ENCODE measurements around the gene CCDC192. TPM values are rescaled to one million over a fixed set of nuclear protein-coding genes. Genes with fewer than 3 reads are reported as not detected.

The CCDC192 gene
- total RNA-seq, 3 donors from 2014 or later = 1.0 TPM; not detected in 2

GRCh38 chr5:127799293-127799905 lies 96.2 kb downstream of the CCDC192 start:
- TF ChIP-seq CTCF (IDR thresholded peaks at IDR 0.05) = no peak
- H3K4me3 ChIP-seq = no peak overlapping the region
- peaks cover 3% of the 10 kb centered on the region for H3K4me1 ChIP-seq (ENCODE audit: low read depth)
- DNase-seq (no peak), ATAC-seq (no peak)
- no peaks in the 10 kb centered on the region for H3K36me3 ChIP-seq (ENCODE audit: low read depth)
- intact Hi-C loops (cut with DNase I, micrococcal nuclease) = no loop called here
- H3K9me3 ChIP-seq = no peaks in the 10 kb centered on the region

GRCh38 chr5:127801751-127802476 lies 98.7 kb downstream of the CCDC192 start:
- TF ChIP-seq CTCF (IDR thresholded peaks at IDR 0.05) = no peak
- intact Hi-C loops (cut with DNase I, micrococcal nuclease) = no loop called here
- ATAC-seq = peak; percentile 51
- Histone ChIP-seq H3K4me3 (no peak overlapping the region), H3K9me3 (no peaks in the 10 kb centered on the region), H3K4me1 (ENCODE audit: low read depth) (peaks cover 3% of the 10 kb centered on the region), H3K36me3 (ENCODE audit: low read depth) (no peaks in the 10 kb centered on the region)
- no peak for DNase-seq

GRCh38 chr5:127802477-127802865 lies 99.3 kb downstream of the CCDC192 start:
- TF ChIP-seq CTCF (IDR thresholded peaks at IDR 0.05) = no peak
- ATAC-seq (no peak), DNase-seq (no peak)
- Histone ChIP-seq H3K36me3 (ENCODE audit: low read depth) (no peaks in the 10 kb centered on the region), H3K4me1 (ENCODE audit: low read depth) (peaks cover 3% of the 10 kb centered on the region), H3K4me3 (no peak overlapping the region), H3K9me3 (no peaks in the 10 kb centered on the region)
- intact Hi-C loops (cut with DNase I, micrococcal nuclease) = no loop called here

- H3K4me1 ChIP-seq (ENCODE audit: low read depth) = peaks cover 3% of the 10 kb centered on the region
- no peak for DNase-seq
- no peak for ATAC-seq
- no peaks in the 10 kb centered on the region for H3K9me3 ChIP-seq
- TF ChIP-seq CTCF (IDR thresholded peaks at IDR 0.05) = no peak
- no peaks in the 10 kb centered on the region for H3K36me3 ChIP-seq (ENCODE audit: low read depth)
- no peak overlapping the region for H3K4me3 ChIP-seq
- intact Hi-C loops (cut with DNase I, micrococcal nuclease) = no loop called here
Measured at GRCh38 chr5:127804886-127805426, 101.8 kb downstream of the CCDC192 start.

GRCh38 chr5:127805448-127805847 lies 102.3 kb downstream of the CCDC192 start:
- DNase-seq = no peak
- no peak for TF ChIP-seq CTCF (IDR thresholded peaks at IDR 0.05)
- Histone ChIP-seq H3K4me3 (no peak overlapping the region), H3K4me1 (ENCODE audit: low read depth) (peaks cover 3% of the 10 kb centered on the region), H3K36me3 (ENCODE audit: low read depth) (no peaks in the 10 kb centered on the region), H3K9me3 (no peaks in the 10 kb centered on the region)
- ATAC-seq = no peak
- intact Hi-C loops (cut with DNase I, micrococcal nuclease) = no loop called here
